Effector CD4-positive, alpha-beta T cell (primary cell): Measurements from ENCODE around the gene GNA12.
"Not testable (repeated sequence)": the region's sequence is repeated elsewhere in the genome, so short reads cannot be mapped to it uniquely, and the experiment has no call there.

Source experiments
- DNase-seq: peaks from one replicate; pipeline ENCODE4 v3.0.0-alpha.2; 2020

GNA12 gene

GRCh38 chr7:2864999-2865670 lies 21.0 kb upstream of the GNA12 start:
- DNase-seq: peak; percentile 68

- DNase-seq: no peak
Measured at GRCh38 chr7:2864204-2864985, 20.3 kb upstream of the GNA12 start.

- DNase-seq: peak; percentile 41
Measured at GRCh38 chr7:2863461-2864066, 19.5 kb upstream of the GNA12 start.

GRCh38 chr7:2862831-2863361 lies 18.8 kb upstream of the GNA12 start:
- peak; percentile 16 for DNase-seq

GRCh38 chr7:2861509-2861908 lies 17.4 kb upstream of the GNA12 start:
- DNase-seq: no peak

- DNase-seq: no peak
Measured at GRCh38 chr7:2860627-2861133, 16.6 kb upstream of the GNA12 start.

- DNase-seq: no peak
Measured at GRCh38 chr7:2859952-2860351, 15.8 kb upstream of the GNA12 start.

- DNase-seq: no peak
Measured at GRCh38 chr7:2858621-2859020, 14.5 kb upstream of the GNA12 start.

GRCh38 chr7:2856388-2857169 lies 12.5 kb upstream of the GNA12 start:
- DNase-seq: no peak

GRCh38 chr7:2855386-2855785 lies 11.3 kb upstream of the GNA12 start:
- no peak for DNase-seq

- DNase-seq: not testable (repeated sequence)
Measured at GRCh38 chr7:2853552-2853951, 9.4 kb upstream of the GNA12 start.

GRCh38 chr7:2853147-2853546 lies 9.0 kb upstream of the GNA12 start:
- DNase-seq: no peak

- no peak for DNase-seq
Measured at GRCh38 chr7:2851497-2851896, 7.4 kb upstream of the GNA12 start.

- no peak for DNase-seq
Measured at GRCh38 chr7:2849941-2850766, 6.0 kb upstream of the GNA12 start.

GRCh38 chr7:2845034-2845592 lies 1.0 kb upstream of the GNA12 start:
- DNase-seq: no peak

- DNase-seq: peak; percentile 16
Measured at GRCh38 chr7:2843711-2844152, 376 bp downstream of the GNA12 start.

GRCh38 chr7:2843191-2843685 lies 870 bp downstream of the GNA12 start:
- DNase-seq: no peak

- no peak for DNase-seq
Measured at GRCh38 chr7:2841907-2842306, 2.2 kb downstream of the GNA12 start.

GRCh38 chr7:2840458-2840857 lies 3.6 kb downstream of the GNA12 start:
- no peak for DNase-seq

GRCh38 chr7:2838873-2839578 lies 5.1 kb downstream of the GNA12 start:
- DNase-seq: no peak
